T-helper 2 cell treated with Interferon-gamma antibody and Interleukin-4, amounts not matched to agents 100 ng/mL and 5 ng/mL, for 36 hours (primary cell): ENCODE results near the gene GALNT9. TPM values are rescaled to one million over a fixed set of nuclear protein-coding genes. Genes with fewer than 3 reads are reported as not detected.
"Not testable (repeated sequence)": the region's sequence is repeated elsewhere in the genome, so short reads cannot be mapped to it uniquely, and the experiment has no call there.

Experiments used
- intact Hi-C: fragments of 100-400 bp; cut with micrococcal nuclease; formaldehyde crosslinking; loops from one replicate; pipeline ENCODE4 v1.15.1; 2023
- total RNA-seq: library from RNA; stranded (reverse); gene quantifications from 2 replicates; pipeline ENCODE4 v1.2.3, GENCODE V29; 2022

GALNT9 gene
- not detected in 2 replicates for total RNA-seq

DNA sequence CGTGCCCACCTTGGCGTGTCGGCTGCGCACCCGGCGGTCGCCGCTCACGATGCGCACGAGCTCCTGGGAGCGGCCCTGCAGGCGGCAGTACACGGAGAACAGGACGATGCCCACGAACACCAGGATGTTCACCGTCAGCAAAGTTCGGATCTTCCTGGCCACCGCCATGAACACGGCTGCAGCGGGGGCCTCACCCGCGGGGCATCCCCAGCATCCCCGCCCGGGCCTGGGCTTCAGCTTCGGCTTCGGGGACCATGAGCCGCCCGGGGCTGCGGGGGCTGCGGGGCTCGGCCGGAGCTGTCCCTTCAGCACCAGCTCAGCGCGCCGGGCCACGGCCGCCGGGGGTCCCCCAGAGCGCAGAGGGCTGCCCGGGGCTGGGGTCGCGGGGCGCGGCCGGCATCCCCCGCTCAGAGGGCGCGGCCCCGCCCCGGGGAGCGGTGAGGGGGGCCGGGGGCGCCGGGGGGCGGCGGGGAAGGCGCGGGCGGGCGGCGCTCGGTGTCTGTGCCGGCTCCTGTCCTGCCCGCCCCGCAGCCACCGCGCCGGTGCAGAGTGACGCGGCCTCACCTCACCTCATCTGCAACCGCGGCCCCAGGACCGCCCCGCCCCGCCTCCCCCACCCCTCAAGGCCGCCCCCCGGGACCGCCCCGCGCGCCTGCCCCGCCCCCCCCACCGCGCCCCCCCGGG lies at the start of gene GALNT9:
TSS of gene GALNT9 (minus strand) at position 554 of the 684 bp plus-strand sequence. CDS start at position 168, 386 bp downstream.
- intact Hi-C loops = no loop called here

DNA sequence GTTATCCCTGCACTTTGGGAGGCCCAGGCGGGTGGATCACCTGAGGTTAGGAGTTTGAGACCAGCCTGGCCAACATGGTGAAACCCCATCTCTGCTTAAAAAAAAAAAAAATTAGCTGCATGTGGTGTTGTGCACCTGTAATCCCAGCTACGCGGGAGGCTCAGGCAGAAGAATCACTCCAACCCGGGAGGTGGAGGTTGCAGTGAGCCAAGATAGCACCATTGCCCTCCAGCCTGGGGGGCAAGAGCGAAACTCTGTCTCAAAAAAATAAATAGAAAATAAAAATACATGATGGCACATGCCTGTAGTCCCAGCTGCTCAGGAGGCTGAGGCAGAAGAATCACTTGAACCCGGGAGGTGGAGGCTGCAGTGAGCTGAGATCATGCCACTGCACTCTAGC lies 49.7 kb upstream of the GALNT9 start:
- intact Hi-C loops = not testable (repeated sequence)

DNA sequence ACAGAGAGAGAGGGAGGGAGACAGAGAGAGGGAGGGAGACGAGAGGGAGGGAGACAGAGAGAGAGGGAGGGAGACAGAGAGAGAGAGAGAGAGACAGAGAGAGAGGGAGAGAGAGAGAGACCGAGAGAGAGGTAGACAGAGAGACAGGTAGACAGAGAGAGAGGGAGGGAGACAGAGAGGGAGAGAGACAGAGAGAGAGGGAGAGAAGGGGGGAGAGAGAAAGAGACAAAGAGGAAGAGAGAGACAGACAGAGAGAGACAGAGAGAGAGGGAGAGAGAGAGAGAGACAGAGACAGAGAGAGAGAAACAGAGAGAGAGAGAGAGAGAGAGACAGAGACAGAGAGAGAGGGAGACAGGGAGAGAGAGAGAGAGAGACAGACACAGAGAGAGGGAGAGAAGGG lies 47.8 kb upstream of the GALNT9 start:
- intact Hi-C loops = no loop called here

DNA sequence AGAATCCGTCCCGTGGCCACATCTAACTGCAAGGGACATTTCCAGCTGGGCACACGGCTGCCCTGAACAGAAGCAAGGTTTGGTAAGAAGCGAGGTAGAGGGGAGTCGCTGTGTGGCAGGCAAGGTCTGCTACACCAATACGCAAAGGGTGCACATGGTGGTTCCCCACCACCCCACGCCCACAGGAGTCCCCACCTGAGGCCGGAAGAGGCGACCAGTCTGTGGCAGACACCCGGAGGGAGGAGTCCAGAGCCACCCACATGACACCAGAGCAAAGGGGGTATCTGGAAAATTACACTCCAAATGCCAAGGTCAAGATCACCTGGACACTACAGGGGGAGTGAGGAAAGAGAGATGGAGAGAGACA lies 47.1 kb upstream of the GALNT9 start:
- intact Hi-C loops = no loop called here

DNA sequence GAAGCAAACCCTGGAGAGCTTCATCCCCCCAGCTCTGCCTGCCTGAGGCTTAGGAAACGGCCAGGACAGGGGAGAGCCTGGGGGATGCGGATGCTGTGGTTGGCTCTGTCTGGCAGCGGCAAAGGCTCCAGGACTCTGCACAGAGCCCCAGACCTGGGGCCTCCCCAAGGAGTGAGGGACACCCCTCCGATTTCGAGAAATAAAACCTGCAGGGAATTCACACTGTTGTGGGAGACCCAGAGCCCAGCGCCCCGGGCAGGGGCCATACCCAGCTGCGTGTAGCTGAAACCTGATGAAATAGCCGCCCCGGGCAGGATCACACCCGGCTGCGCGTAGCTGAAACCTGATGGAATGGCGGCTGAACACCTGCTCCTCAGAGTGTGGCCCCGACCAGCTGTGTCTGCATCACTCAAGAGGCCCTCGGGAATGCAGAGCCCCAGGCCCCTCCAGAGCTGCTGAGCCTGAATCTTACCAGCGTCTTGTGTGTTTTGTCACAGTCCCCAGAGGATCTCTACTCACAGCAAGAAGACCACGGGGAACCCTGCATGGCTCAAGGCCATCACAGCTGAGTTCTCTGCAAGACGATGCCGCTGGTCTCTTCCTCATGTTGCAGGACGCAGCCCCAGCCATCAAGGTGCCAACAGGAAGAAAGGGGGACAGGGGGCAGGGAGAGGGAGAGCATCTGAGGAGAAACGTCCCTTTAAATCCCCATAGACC lies 46.5 kb upstream of the GALNT9 start:
- intact Hi-C loops = no loop called here

DNA sequence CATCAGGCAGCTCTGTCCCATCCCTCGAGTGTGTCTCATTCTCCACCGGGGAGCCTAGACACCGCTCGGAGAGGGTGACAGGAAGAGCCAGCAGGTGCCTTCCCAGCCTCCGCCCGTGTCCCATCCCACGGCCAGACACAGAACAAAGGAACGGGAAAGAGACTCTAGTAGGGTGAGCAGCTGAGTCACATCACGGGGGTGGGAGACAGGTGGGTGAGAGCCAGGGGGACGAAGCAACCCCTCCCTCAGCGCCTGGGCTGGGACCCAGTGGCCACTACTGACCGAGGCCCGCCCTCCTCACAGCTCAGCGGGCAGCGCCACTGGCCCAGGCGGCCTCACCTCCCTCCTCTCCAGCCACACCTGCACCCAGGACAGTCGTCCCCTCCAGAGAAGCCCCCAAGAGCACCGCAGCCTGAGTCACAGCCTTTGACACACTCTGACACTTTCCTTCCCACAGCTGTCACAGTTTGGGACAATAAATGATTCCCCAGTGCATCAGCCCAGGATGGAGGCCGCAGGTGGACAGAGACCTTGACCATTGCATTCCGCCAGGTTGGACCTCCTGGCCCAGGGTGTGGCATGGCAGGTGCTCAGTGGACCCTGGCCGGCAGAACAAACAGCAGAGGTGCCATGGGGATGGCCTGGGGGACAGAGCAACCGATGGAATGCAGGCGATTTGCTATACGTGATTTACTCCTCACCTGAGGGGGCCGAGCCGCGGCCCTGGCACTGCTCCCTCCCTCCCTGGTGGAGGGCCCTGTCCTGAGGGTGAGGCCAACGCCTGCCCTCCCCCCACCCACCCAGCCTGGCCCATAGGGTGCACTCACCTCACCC lies 45.4 kb upstream of the GALNT9 start:
- intact Hi-C loops = no loop called here

DNA sequence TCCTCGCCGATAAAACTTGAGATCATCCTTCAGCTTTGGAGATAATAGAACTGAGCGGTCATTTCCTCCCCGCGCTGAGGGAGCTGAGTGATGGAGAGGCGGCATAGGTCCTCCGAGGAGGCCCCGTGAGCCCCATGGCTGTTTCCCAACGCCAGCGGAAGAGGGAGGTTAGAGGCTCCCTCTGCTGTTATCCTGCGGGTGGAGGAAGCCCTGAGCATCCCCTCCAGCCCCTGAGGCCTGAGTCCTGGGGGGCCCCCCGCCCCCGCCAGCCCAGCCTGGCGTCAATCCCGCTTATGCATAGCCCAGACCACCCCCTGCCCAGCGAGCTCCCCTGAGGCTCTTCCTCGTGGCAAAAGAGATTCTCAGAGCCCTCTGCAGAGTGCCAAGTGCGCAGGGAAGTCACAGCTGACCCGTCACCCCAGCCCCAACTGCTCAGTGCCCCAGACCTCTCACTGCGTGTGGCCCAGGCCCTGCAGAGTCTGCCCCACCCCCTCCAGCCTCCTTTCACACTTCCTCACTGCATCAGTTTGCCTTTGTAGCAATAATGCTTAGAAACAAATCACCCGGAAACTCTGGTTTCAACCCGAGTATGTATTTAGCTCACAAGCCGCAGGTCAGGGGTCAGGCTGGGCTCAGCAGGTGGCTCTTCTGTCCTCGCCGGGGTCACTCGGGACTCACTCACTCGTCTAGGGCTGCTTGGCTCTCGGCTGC lies 44.7 kb upstream of the GALNT9 start:
- intact Hi-C loops = no loop called here

DNA sequence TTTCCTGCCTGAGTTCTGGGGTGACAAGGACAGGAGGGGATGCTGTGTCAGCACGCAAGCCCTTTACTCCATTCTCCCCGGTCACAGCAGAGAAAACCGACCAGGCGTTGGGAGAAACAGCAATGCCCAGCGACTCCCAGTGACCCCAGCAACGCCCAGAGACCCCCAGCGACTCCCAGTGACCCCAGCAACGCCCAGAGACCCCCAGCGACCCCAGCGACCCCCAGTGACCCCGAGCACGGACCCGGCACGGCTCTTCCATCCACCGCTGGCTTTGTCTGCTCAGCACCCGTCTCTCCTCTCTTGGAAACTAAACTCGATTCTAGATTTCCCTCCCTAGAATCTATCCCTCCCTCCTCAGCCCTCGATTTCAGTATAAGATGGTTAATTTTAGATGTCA lies 38.5 kb upstream of the GALNT9 start:
- intact Hi-C loops = no loop called here

DNA sequence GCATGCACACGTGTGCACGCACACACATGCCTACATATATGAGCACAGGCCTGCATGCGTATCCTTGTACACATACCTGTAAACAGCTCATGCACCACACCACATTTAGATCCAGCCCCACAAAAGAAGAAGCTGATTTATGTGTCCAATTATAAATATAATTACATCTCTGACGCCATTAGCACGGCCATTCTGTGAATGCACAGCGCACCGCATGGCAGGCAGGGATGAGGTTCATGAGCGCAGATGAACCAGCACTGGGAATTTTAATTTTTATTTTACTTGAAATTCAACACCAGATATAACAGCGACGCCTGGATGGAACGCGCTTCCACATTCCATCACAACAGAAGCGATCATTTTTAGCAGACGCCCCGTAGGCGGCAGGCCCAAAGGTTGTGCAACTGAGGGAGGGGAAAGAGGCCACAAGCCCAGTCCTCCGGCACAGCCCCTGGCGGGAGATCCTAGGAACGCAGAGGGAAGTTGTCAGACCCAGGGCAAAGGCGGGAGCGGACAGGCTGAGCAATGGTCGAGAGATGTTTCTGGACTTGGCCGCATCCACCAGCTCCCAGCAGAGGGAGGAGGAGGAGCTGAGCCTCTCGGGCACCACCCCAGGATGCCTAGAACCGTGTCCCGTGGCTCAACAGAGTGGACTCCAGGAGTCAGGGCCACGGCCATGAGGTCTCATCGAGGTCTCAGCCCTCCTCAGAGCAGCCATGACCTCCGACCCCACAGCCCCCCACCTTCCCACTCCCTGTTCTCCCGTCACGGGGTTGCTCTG lies 37.9 kb upstream of the GALNT9 start:
- intact Hi-C loops = no loop called here

DNA sequence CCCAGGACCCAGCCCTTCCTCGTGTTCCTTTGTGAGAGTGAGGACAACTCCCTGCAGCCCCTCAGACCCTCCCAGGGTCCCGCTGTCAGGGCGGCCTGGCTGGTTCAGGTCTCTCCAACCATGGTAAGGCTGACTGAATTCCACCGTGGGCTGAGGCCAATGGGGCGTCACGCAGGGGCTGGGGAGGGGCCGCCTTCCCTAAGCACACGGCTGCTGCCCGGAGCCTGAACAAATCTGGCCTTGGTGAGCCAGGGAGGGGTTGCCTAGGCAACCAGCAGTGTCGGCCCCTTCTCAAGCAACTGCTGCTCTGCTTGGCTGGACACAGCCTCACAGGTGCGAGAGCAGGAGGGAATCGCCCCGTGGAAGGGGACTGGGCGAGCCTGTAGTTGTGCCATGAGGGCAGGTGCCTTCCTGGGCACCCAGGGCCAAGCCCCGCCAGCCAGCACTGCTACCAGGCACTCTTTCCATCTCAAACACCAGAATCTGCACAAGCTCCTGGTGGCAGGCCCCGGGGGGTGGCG lies 37.0 kb upstream of the GALNT9 start:
- intact Hi-C loops = no loop called here

DNA sequence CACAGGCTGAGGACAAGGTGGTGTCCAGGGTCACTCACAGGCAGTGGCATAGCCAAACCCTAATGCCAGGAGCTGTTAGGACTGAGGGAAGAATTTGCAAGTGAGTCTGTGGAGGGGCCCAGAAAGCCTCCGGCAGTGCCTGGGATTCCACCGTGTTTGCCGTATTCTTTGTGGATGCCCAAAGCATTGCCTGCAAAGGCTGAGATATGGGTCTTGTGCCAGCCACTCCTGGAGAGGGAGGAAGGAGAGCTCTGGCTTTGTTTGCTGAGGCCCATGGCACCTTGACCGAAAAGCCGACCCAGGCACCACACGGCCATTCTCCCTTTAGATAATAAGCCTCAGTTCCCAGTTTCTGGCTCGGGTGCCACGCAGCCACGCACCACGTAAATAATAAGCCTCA lies 35.8 kb upstream of the GALNT9 start:
- intact Hi-C loops = no loop called here

DNA sequence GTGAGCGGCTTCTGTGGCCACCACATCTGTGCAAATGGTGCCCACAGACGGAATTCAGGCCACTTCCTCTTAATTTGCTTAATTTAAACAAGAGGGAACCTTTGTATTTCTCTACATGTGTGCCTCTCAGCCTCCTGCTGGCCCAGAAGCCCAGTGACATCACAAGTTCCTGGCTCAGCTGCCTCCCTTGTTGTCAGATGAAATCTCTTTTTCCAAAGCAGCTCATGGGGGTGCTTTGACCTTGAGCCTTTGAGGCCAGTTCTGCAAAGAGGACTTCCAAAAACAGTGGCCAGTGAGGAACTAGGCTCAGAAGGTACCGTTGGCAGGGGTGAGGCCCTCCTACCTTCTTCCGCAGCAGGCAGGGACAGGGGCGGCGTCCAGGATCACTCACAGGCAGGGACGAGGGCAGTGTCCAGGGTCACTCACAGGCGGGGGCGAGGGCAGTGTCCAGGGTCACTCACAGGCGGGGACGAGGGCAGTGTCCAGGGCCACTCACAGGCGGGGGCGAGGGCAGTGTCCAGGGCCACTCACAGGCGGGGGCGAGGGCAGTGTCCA lies 35.0 kb upstream of the GALNT9 start:
- intact Hi-C loops = no loop called here

DNA sequence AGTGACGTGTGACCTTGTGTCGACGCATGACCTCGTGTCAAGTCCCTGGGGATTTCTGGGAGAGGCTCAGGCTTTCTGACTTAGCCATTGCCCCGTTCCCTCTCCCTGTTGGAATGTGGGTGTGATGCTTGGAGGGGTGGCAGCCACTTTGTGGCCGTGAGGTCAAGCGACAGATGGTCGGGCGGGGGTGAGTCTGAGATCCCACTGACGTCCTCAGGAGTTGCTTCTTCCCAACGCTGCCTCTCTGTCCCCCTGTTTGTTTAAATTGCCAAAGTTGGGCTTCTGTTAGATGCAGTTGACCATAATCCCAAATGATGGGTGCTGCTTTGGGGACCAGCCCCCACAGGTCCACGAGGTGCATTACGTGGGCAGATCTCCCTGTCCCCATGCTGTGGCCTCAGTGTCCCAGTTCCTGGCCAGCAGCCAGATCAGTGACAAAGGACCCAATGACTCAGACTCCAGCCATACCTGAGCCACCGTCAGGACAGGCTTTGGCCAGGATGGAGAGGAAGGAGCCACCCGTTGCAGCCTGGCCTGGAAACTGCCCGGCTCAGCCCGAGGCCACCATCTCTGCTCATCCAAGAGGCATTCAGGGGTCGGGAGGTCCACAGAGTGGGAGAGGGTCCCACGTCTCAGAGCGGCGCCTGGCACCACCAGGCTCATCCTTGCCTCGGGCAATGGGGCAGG lies 34.4 kb upstream of the GALNT9 start:
- intact Hi-C loops = no loop called here

DNA sequence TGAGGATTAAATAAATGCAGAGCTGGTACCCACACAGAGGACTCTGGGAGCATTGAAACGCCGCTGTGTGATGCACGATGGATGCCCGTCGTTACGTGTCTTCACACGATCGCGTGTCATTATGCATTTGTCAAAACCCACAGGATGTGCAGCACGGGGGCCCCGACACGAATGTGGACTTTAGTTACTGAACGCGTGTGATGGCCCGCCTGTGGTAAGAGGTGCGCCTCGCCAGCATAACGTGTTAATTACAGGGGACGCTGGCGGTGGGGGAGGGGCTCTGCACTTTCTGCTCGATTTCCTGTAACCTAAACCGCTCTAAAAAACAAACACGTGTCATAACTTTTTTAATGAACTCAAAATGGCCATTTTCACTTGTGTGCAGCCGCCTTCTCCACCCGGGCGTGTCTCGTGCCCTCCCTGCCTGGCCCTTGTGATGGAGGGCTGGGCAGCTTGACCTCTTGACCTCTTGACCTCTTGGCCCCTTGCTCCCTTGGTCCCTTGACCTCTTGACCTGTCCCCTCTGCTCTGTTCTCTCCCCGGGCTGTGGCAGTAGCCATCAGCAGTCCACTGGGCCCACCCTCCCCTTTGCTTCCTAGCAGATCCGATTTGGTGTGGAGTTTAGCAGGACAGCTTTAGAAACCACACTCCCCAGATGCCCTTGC lies 33.7 kb upstream of the GALNT9 start:
- intact Hi-C loops = no loop called here

DNA sequence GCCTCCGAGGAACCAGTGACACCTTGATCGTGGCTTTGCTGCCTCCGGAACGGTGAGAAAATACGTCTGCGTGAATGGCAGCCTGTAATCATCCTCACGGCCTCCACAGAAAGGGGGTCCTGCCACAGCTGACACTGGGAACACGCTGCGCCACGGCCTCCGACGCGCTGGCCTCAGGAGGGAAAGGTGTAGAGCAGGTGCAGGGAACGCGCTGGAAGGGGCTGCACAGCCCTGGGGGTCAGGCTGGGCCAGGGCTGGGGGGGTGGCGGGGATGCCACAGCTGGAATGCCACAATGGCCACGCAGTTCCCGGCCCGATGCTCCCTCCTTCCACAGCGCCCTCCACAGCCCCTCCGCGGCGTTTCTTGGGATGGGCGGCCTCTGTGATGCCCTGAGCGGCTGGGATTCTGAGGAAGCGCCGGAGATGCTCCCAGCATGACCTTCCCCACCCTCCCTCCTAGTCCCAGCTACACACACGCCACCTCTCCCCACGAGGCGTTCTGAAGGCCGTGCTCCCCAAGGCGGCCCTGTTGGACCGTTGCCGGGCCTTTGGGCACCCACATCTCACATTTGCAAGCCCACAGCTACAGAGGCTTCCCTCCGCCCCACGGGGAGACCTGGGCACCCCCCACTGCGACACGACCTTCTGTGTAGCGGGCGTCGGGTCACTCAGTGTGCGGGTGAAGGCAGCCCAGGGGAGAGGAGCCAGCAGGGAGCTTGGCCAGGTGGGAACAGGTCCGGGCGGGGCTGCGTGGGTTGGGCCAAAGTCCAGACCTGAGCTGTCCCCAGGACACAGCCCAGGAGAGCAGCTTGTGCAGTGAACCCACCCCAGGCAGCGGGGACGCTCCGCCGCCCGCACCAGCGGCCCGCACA lies 31.8 kb upstream of the GALNT9 start:
- intact Hi-C loops = no loop called here

DNA sequence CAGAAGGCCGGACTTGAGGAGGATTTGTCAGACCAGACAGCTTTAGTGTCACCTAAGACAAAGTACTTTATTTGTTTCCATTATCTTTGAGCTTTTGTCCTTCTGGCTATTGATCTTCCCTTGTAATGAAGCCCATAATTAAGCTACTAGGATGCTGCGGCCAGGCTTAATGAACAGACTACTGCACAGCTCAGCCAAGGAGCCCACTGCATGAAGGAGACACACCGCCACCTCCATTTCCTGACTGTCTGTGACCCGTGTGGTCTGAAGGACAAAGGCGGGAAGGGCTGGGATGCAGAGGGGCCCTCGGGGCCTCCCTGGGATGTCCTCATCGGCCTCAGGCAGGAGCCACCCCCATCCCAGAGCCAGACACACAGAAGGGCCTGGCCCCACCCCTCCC lies 31.0 kb upstream of the GALNT9 start:
- intact Hi-C loops = no loop called here

DNA sequence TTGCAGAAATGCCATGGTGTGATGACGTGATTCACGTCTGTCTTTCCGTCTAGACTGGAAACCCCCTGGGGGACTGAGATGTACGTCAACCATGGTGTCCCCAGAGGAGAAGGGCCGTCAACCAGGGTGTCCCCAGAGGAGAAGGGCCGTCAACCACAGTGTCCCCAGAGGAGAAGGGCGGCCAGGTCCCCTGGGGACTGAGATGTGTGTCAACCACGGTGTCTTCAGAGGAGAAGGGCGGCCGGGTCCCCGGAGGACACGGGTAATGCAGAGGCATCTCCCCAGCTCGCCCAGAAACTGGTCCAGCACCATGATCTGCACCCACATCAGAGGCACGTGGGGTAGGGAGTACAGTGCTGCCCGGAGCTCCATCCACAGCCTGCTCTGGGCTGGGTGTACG lies 30.6 kb upstream of the GALNT9 start:
- intact Hi-C loops = no loop called here

DNA sequence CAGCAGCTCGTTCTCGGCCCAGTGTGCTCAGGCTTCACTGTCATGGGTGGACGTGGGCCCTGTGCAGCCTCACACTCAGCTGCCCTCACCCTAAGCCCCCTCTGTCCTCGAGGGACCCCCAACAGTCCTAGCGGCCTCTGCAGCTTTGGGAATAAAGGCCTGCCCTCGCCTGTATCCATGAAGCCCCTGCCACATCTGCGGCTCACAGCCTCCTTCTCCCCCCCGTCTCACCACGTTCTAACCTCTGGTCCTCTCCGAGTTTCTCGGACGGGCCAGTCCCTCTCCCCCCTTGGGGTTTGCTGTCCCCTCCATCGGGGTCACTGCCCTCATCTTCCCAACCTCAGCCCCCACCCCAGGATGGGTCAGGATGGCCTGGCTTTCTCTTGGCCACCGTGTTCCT lies 30.2 kb upstream of the GALNT9 start:
- intact Hi-C loops = no loop called here
